Activated CD8-positive, alpha-beta T cell treated with anti-CD3 and anti-CD28 coated beads for 36 hours (primary cell): ENCODE results near the gene IL17B. TPM values are rescaled to one million over a fixed set of nuclear protein-coding genes. Genes with fewer than 3 reads are reported as not detected.

ENCODE experiments used
- ATAC-seq: fragments of 200-7000 bp; cut with Tn5 transposase; one replicate; pipeline ENCODE4 v1.10.0; 2021; ENCODE audit warnings: mild to moderate bottlenecking, moderate library complexity
- CTCF ChIA-PET: fragments of 350-600 bp; sonication (Branson Sonifier 250); formaldehyde crosslinking; loops from one replicate; lab custom pipeline; 2021; ENCODE audit warnings: antibody characterized with exemption; lab: Charles Lee
- POLR2A ChIA-PET: fragments of 350-600 bp; sonication (Branson Sonifier 250); formaldehyde crosslinking; loops from one replicate; lab custom pipeline; 2021; ENCODE audit warnings: antibody characterized with exemption; lab: Charles Lee
- DNase-seq: peaks from one replicate; pipeline ENCODE4 v3.0.0-alpha.2; 2020
- H3K27ac Mint-ChIP-seq: one replicate; pipeline ENCODE4 v1.8.0; 2021; ENCODE audit warnings: mild to moderate bottlenecking, mixed read lengths
- H3K27me3 Mint-ChIP-seq: one replicate; pipeline ENCODE4 v1.8.0; 2021; ENCODE audit warnings: mixed read lengths
- H3K36me3 Mint-ChIP-seq: one replicate; pipeline ENCODE4 v1.8.0; 2021; ENCODE audit warnings: low read depth, mixed read lengths
- H3K4me1 Mint-ChIP-seq: one replicate; pipeline ENCODE4 v1.8.0; 2021; ENCODE audit warnings: low read depth, mixed read lengths
- H3K4me3 Mint-ChIP-seq: one replicate; pipeline ENCODE4 v1.8.0; 2021; ENCODE audit warnings: mild to moderate bottlenecking, moderate library complexity, mixed read lengths
- H3K9me3 Mint-ChIP-seq: one replicate; pipeline ENCODE4 v1.8.0; 2021; ENCODE audit warnings: mixed read lengths
- intact Hi-C: fragments of 100-400 bp; cut with micrococcal nuclease; formaldehyde crosslinking; loops from one replicate; pipeline ENCODE4 v1.10.0; 2022
- total RNA-seq, 2 experiments: library from RNA; stranded (reverse); gene quantifications; one replicate each; pipeline ENCODE4 v1.2.3, GENCODE V29; 2021
- TF ChIP-seq, protein P1 (sequence below): fragments of 200-600 bp; IDR thresholded peaks from one replicate; pipeline ENCODE4 v1.8.0; 2022; ENCODE audit warnings: antibody characterized with exemption, mild to moderate bottlenecking

Gene IL17B
- total RNA-seq, 2 experiments from 2014 or later: not detected

- no peak for ATAC-seq
- Mint-ChIP-seq H3K27me3 (no peaks in the 10 kb centered on the region), H3K27ac (no peak overlapping the region), H3K4me3 (no peak overlapping the region), H3K4me1 (peaks cover 25% of the 10 kb centered on the region), H3K36me3 (peaks cover 6% of the 10 kb centered on the region), H3K9me3 (no peaks in the 10 kb centered on the region)
- TF ChIP-seq, protein P1, sequence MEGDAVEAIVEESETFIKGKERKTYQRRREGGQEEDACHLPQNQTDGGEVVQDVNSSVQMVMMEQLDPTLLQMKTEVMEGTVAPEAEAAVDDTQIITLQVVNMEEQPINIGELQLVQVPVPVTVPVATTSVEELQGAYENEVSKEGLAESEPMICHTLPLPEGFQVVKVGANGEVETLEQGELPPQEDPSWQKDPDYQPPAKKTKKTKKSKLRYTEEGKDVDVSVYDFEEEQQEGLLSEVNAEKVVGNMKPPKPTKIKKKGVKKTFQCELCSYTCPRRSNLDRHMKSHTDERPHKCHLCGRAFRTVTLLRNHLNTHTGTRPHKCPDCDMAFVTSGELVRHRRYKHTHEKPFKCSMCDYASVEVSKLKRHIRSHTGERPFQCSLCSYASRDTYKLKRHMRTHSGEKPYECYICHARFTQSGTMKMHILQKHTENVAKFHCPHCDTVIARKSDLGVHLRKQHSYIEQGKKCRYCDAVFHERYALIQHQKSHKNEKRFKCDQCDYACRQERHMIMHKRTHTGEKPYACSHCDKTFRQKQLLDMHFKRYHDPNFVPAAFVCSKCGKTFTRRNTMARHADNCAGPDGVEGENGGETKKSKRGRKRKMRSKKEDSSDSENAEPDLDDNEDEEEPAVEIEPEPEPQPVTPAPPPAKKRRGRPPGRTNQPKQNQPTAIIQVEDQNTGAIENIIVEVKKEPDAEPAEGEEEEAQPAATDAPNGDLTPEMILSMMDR: no peak
- no peak for DNase-seq
- intact Hi-C loops: no loop called here
- ChIA-PET POLR2A (interaction anchor here (0.6 kb wide), 1 partner anchor 389 kb away, joined by 3 read pairs; no protein-coding TSS in a partner anchor), CTCF (interaction anchor here (0.9 to 14.8 kb wide), 2 partner anchors 6 to 19 kb away, joined by 3 to 163 read pairs; no protein-coding TSS in a partner anchor)
These were observed 16.6 kb downstream of the IL17B start for GRCh38 chr5:149362541-149362940.

- TF ChIP-seq, protein P1: no peak
- peaks cover 16% of the 10 kb centered on the region for H3K36me3 Mint-ChIP-seq
- no peak for ATAC-seq
- ChIA-PET CTCF (interaction anchor here (0.7 to 14.8 kb wide), 5 partner anchors 9 to 205 kb away, joined by 3 to 163 read pairs (median 3); no protein-coding TSS in a partner anchor), POLR2A (interaction anchor here (1.2 to 9.1 kb wide), 3 partner anchors 11 to 25 kb away, joined by 3 to 82 read pairs (median 4); partner anchors contain the start of gene GRPEL2)
- H3K27me3 Mint-ChIP-seq: no peaks in the 10 kb centered on the region
- no peak for DNase-seq
- peaks cover 43% of the 10 kb centered on the region for H3K4me1 Mint-ChIP-seq
- H3K4me3 Mint-ChIP-seq: no peak overlapping the region
- intact Hi-C loops: no loop called here
- H3K9me3 Mint-ChIP-seq: no peaks in the 10 kb centered on the region
- H3K27ac Mint-ChIP-seq: peak overlapping the region; percentile 73
These were observed 18.8 kb downstream of the IL17B start for GRCh38 chr5:149360272-149360671.

GRCh38 chr5:149358868-149359495 lies 20.1 kb downstream of the IL17B start:
- no peak for DNase-seq
- Mint-ChIP-seq H3K4me3 (peak overlapping the region; percentile 96), H3K27me3 (no peaks in the 10 kb centered on the region), H3K27ac (peak overlapping the region; percentile 87), H3K36me3 (peaks cover 27% of the 10 kb centered on the region), H3K4me1 (peaks cover 52% of the 10 kb centered on the region), H3K9me3 (no peaks in the 10 kb centered on the region)
- TF ChIP-seq, protein P1: no peak
- POLR2A ChIA-PET: interaction anchor here (0.8 to 9.1 kb wide), 6 partner anchors 9 to 64 kb away, joined by 3 to 82 read pairs (median 4); partner anchors contain the start of gene GRPEL2
- no peak for ATAC-seq
- CTCF ChIA-PET: interaction anchor here (0.6 to 14.8 kb wide), 3 partner anchors 10 to 277 kb away, joined by 4 to 163 read pairs (median 13); partner anchors contain the start of gene GRPEL2
- intact Hi-C loops: no loop called here

- H3K27ac Mint-ChIP-seq: peak overlapping the region; percentile 87
- intact Hi-C loops: no loop called here
- H3K4me1 Mint-ChIP-seq: peaks cover 56% of the 10 kb centered on the region
- ChIA-PET CTCF (interaction anchor here (0.6 to 14.8 kb wide), 6 partner anchors 11 to 278 kb away, joined by 3 to 163 read pairs (median 4); partner anchors contain the start of genes CSNK1A1 and GRPEL2), POLR2A (interaction anchor here (0.8 to 9.1 kb wide), 7 partner anchors 9 to 63 kb away, joined by 3 to 82 read pairs (median 4); partner anchors contain the start of gene GRPEL2)
- peaks cover 34% of the 10 kb centered on the region for H3K36me3 Mint-ChIP-seq
- peak; percentile 39 for DNase-seq
- no peaks in the 10 kb centered on the region for H3K9me3 Mint-ChIP-seq
- peak overlapping the region; percentile 96 for H3K4me3 Mint-ChIP-seq
- no peaks in the 10 kb centered on the region for H3K27me3 Mint-ChIP-seq
- ATAC-seq: peak; percentile 8
- TF ChIP-seq, protein P1: no peak
These were observed 20.8 kb downstream of the IL17B start for GRCh38 chr5:149358294-149358651.
